Kidney epithelial cell (primary cell): ENCODE measurements around the gene PIP4K2A. TPM values are rescaled to one million over a fixed set of nuclear protein-coding genes. Genes with fewer than 3 reads are reported as not detected.
A peak's percentile ranks its signal among the peaks of the same experiment; 100 is the strongest.

Source experiments
- DNase-seq: peaks from one replicate; pipeline ENCODE4 v3.0.0-alpha.2; 2010; ENCODE audit warnings: low read depth
- H3K27me3 ChIP-seq: 2 replicates; pipeline ENCODE4 v1.6.0; 2011; ENCODE audit warnings: low read length; ENCODE audit not compliant: control insufficient read depth, insufficient read depth
- H3K36me3 ChIP-seq: 2 replicates; pipeline ENCODE4 v1.5.1; 2011; ENCODE audit warnings: low read length; ENCODE audit not compliant: control insufficient read depth, insufficient read depth
- H3K4me3 ChIP-seq: 2 replicates; pipeline ENCODE4 v1.5.1; 2011; ENCODE audit warnings: low read depth, mild to moderate bottlenecking, control low read depth, low read length
- total RNA-seq: library from RNA; depleted of rRNA; stranded (reverse); fragments of >200 nt; gene quantifications from 2 replicates; pipeline ENCODE4 v1.2.3, GENCODE V29; 2015
- TF ChIP-seq, protein P1 (sequence below): IDR thresholded peaks from 2 replicates; pipeline ENCODE4 v1.5.1; 2011; ENCODE audit warnings: mild to moderate bottlenecking, moderate library complexity, low read length, control low read depth, inconsistent platforms; ENCODE audit not compliant: insufficient read depth, poor library complexity, severe bottlenecking

The PIP4K2A gene
- total RNA-seq, 1 donor from 2014 or later = 23.6 TPM

DNA sequence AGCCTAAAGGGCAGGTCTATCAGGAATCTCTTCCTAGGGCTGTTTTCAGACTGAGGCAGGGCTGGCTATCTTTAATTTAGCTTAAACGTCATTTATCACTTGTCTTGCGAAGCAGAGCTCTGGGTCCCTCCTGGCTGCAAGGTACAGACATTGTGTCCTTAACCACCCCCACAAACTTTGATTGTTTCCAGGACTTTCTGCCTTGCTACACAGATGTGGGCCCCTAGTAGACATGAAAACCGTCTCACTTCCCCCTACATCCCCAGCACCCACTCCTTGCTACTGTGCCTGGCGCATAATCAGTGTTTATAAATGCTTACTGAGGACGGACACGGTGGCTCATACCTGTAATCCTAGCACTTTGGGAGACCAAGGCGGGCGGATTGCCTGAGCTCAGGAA, 54.5 kb downstream of the PIP4K2A start:
- no peak overlapping the region for H3K4me3 ChIP-seq
- TF ChIP-seq, protein P1, sequence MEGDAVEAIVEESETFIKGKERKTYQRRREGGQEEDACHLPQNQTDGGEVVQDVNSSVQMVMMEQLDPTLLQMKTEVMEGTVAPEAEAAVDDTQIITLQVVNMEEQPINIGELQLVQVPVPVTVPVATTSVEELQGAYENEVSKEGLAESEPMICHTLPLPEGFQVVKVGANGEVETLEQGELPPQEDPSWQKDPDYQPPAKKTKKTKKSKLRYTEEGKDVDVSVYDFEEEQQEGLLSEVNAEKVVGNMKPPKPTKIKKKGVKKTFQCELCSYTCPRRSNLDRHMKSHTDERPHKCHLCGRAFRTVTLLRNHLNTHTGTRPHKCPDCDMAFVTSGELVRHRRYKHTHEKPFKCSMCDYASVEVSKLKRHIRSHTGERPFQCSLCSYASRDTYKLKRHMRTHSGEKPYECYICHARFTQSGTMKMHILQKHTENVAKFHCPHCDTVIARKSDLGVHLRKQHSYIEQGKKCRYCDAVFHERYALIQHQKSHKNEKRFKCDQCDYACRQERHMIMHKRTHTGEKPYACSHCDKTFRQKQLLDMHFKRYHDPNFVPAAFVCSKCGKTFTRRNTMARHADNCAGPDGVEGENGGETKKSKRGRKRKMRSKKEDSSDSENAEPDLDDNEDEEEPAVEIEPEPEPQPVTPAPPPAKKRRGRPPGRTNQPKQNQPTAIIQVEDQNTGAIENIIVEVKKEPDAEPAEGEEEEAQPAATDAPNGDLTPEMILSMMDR = no peak
- no peaks in the 10 kb centered on the region for H3K36me3 ChIP-seq
- no peak for DNase-seq
- no peaks in the 10 kb centered on the region for H3K27me3 ChIP-seq

DNA sequence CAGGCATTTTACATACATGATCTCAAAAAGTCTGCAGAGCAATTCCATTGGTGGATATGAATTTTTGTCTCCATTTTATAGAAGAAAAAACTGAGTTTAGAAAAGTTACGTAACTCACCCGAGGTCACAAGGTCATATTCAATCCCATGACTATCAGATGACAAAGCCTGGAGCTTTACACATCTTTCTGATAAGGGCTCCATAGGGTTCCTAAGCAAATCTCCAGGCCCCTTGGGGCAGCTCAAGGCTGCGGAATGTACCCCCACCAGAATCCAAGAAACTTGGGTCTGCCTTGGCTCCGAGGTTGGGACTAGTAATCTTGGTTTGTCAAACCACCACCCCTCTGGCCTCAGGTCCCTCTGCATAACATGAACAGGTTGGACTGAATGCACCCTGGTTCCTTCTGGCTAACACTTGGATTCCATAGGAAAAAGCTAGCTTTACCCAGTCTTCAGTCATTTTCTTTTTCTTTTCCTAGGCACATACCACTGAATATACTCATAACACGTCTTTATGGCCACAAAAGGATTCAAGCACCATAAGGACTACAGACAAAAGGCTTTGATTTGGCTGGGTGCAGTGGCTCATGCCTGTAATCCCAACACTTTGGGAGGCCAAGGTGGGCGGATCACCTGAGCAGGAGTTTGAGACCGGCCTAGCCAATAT, 55.5 kb downstream of the PIP4K2A start:
- DNase-seq = no peak
- Histone ChIP-seq H3K4me3 (no peak overlapping the region), H3K27me3 (no peaks in the 10 kb centered on the region), H3K36me3 (no peaks in the 10 kb centered on the region)
- TF ChIP-seq, protein P1 = no peak

DNA sequence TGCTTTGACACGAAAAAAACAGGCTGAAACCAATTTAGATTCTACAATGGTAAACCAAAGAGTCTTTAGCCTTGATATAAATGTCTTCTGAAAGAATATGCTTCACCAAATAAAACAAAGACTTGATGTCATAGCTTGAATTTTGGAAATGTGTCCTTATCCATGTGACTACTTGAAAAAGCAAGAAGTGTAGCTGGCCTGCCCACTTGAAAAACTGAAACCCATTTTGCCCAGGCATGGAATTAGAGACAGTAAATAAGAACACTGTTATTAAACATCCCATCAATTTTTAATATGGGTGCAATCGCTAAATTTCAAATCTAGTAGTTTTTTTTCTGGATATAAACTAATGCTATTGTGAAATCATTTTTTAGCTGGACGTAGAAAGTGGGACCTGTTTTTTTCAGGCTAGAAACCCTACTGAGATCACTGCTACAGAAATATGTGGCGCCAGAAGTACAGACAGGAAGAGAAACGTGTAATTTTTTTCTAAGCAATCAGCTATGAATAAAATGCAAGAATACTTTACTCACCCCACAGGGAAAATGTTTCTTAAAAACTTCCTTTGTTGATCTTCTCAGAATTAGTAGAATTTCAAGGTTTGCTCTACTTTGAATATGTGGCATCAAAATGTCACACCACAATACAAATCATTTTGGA, 56.7 kb downstream of the PIP4K2A start:
- Histone ChIP-seq H3K27me3 (no peaks in the 10 kb centered on the region), H3K36me3 (no peaks in the 10 kb centered on the region), H3K4me3 (no peak overlapping the region)
- DNase-seq = no peak
- TF ChIP-seq, protein P1 = no peak

DNA sequence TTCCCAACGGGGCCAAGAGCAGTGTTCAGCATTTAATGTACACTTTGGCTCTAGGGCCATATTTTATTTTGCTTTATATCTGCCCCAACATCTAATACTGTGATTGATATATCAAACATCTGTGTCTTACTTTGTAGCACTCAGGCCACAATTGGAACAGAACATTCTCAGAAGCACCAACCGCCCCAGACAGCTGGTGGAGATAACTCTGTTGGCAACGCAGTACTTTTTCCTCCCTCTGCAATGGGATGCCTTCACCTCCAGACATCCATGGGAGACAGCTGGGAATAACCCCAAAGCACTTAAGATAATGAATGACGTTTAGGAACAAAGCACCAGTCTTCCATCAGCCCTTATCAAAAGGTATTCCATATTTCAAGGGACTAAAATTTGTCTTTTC, 57.4 kb downstream of the PIP4K2A start:
- Histone ChIP-seq H3K36me3 (no peaks in the 10 kb centered on the region), H3K4me3 (no peak overlapping the region), H3K27me3 (no peaks in the 10 kb centered on the region)
- TF ChIP-seq, protein P1 = no peak
- no peak for DNase-seq

DNA sequence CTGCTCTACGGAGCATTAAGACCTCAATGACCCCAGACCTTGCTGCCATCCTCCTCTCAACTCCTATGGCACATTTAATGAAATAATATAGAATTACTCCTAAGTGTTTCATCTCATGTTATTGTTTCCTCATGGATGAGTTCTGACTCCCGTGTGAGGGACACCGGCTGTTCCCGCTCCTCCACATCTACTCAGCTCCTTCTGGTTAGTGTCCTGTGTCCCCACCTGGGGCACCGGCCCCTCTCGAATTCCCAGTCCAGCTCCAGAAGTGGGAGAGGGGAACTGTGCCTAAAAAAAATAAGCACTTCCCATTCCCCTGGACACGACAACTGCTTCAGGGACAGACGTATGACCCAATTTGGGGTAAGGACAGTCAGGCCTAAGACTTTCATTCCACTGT, 58.3 kb downstream of the PIP4K2A start:
- no peak overlapping the region for H3K4me3 ChIP-seq
- no peaks in the 10 kb centered on the region for H3K36me3 ChIP-seq
- TF ChIP-seq, protein P1 = no peak
- no peak for DNase-seq
- H3K27me3 ChIP-seq = no peaks in the 10 kb centered on the region

DNA sequence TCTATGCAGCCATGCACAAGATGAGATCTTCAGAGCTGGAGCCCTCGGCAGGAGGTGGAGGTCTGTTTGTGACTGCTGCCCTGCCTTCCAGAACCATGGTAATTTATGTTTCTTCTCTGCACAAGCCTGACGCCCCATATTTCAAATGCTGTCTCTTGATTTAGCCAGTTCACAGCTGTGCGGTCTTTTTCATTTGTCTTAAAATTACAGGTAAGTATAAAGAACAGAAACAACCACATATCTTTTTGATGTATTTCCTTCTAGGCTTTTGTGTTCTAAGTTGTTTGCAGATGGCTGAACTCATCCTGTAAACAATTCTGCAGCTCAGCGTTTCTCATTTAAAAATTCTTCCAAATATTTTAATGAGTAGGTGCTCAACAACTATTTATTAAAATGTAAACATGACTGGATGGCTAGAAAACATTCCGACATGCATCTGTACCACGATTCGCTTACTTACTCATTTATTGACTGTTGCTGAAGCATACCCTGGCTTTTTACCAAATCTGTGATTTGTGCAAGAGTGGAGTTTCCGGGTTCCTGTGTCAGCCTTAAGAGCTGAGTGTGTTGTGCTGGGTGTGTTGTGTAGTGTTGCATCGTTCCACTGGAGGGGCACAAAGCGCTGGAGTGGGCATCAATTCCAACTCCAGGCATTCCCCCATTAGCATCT, 58.9 kb downstream of the PIP4K2A start:
- Histone ChIP-seq H3K36me3 (no peaks in the 10 kb centered on the region), H3K4me3 (no peak overlapping the region), H3K27me3 (no peaks in the 10 kb centered on the region)
- peak; percentile 65 for DNase-seq
- TF ChIP-seq, protein P1 = peak; percentile 11
